Stimulated activated CD8-positive, alpha-beta memory T cell treated with anti-CD3 and anti-CD28 coated beads, Interleukin-2, amount 100 ng/mL, for 1 hour (primary cell): Measurements from ENCODE around the gene CYP2F1.
A peak's percentile ranks its signal among the peaks of the same experiment; 100 is the strongest.
"Not testable (repeated sequence)": the region's sequence is repeated elsewhere in the genome, so short reads cannot be mapped to it uniquely, and the experiment has no call there.

ENCODE experiments used
- DNase-seq, 2 donors: peaks; one replicate each; pipeline ENCODE4 v3.0.0-alpha.2; 2020; ENCODE audit warnings: low read depth in 2 of 2

The CYP2F1 gene

GRCh38 chr19:41114132-41114531, at the start of gene CYP2F1:
TSS of gene CYP2F1 (plus strand) at chr19:41114432. CDS start at chr19:41116189, 1,757 bp downstream.
- no peak for DNase-seq

- no peak for DNase-seq
These were observed 49.2 kb upstream of the CYP2F1 start for GRCh38 chr19:41064974-41065569.

- DNase-seq = no peak
These were observed 37.9 kb upstream of the CYP2F1 start for GRCh38 chr19:41076286-41076685.

- DNase-seq = no peak
These were observed 30.7 kb upstream of the CYP2F1 start for GRCh38 chr19:41083516-41083915.

GRCh38 chr19:41085748-41086415, 28.4 kb upstream of the CYP2F1 start:
- no peak for DNase-seq

GRCh38 chr19:41088151-41088550, 26.1 kb upstream of the CYP2F1 start, which contains the start of gene CYP2A13:
TSS of gene CYP2A13 (plus strand) at chr19:41088451. CDS start at chr19:41088472, 21 bp downstream.
- no peak for DNase-seq

- DNase-seq = no peak
These were observed 24.3 kb upstream of the CYP2F1 start for GRCh38 chr19:41089959-41090358.

GRCh38 chr19:41095703-41096102, 18.5 kb upstream of the CYP2F1 start:
- DNase-seq = no peak

- DNase-seq = no peak
These were observed 17.9 kb upstream of the CYP2F1 start for GRCh38 chr19:41096353-41096752.

GRCh38 chr19:41097302-41097701, 16.9 kb upstream of the CYP2F1 start:
- DNase-seq = no peak

- no peak for DNase-seq
These were observed 15.5 kb upstream of the CYP2F1 start for GRCh38 chr19:41098762-41099161.

GRCh38 chr19:41102210-41102609, 12.0 kb upstream of the CYP2F1 start:
- DNase-seq = not testable (repeated sequence)

- DNase-seq = no peak
These were observed 8.1 kb upstream of the CYP2F1 start for GRCh38 chr19:41106177-41106576.

GRCh38 chr19:41111296-41111695, 2.9 kb upstream of the CYP2F1 start:
- no peak for DNase-seq

GRCh38 chr19:41111750-41112295, 2.4 kb upstream of the CYP2F1 start:
- no peak for DNase-seq

GRCh38 chr19:41112728-41113290, 1.4 kb upstream of the CYP2F1 start:
- no peak for DNase-seq

- DNase-seq = no peak
These were observed 2.0 kb downstream of the CYP2F1 start for GRCh38 chr19:41116261-41116660.

GRCh38 chr19:41120929-41121911, 7.0 kb downstream of the CYP2F1 start:
- DNase-seq = peak; percentile 43 to 48

GRCh38 chr19:41122846-41123245, 8.6 kb downstream of the CYP2F1 start:
- not testable (repeated sequence) for DNase-seq

- DNase-seq = no peak
These were observed 9.6 kb downstream of the CYP2F1 start for GRCh38 chr19:41123716-41124294.

- DNase-seq = not testable (repeated sequence)
These were observed 12.6 kb downstream of the CYP2F1 start for GRCh38 chr19:41126765-41127203.
